Measurements from ENCODE around the gene UXT.

Gene UXT

DNA sequence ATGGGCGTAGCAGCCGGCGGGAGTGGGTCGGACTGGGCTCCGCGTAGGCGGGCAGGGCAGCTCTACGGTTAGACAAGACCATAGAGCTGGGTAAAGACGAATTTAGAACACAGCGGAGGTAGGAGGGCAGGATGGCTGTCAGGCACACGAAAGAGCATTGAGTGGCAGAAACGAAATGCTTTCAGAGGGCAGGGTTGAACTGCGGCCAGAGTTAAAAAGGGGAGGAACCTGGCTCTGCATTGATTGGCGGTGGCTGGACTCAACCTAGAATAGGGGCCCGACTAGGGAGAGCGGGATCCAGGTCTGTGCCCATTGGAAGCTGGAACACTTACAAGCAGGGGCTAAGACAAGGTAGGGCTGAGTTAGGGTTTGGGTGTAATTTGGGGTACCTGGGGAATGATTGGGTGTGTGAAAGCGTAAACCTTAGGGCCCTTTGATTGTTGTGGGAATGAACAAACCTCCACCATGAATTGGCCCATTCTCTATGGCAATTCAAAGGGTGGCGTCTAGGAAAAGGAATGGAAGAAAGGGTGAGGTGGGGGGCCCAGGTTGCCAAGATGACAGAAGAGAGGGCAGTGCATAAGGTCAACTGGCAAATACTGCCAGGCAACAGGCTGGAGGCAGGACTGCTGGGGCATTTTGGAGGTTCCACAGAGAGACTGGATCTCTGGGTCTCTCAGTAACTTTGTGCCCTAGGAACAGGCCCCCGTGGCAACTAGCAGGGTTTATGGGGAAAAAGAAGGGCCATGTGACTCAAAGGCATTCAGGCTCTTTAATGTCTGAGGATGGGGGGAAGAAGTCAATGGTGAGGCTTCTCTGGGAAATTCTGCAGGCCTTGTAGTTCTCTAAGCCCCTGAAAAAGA, 7.7 kb downstream of the UXT start:
- DNase-seq (ENCODE audit: extremely low spot score): no peak
- POLR2A ChIA-PET: interaction anchor here (0.7 to 1.2 kb wide), 3 partner anchors 81 to 178 kb away, joined by 3 to 5 read pairs (median 3); no protein-coding TSS in a partner anchor
- CTCF ChIA-PET: no interaction called here
- no peak for TF ChIP-seq LEF1 (IDR thresholded peaks at IDR 0.05; ENCODE audit: borderline replicate concordance)
- no peak for TF ChIP-seq SUZ12 (IDR thresholded peaks at IDR 0.05)
- no peak for TF ChIP-seq ELF4 (IDR thresholded peaks at IDR 0.05)
- TF ChIP-seq TARDBP (IDR thresholded peaks at IDR 0.05): no peak
- no peak for TF ChIP-seq FOXM1 (IDR thresholded peaks at IDR 0.05; ENCODE audit: borderline replicate concordance)
- no peak for TF ChIP-seq L3MBTL2 (conservative IDR thresholded peaks at IDR 0.05)
- no peak for TF ChIP-seq FOXA1 (IDR thresholded peaks at IDR 0.05)
- no peak for TF ChIP-seq CTBP1 (IDR thresholded peaks at IDR 0.05; ENCODE audit: borderline replicate concordance)
- TF ChIP-seq NFRKB (IDR thresholded peaks at IDR 0.05): no peak
- TF ChIP-seq ARNT (IDR thresholded peaks at IDR 0.05): no peak
- TF ChIP-seq ZNF384 (IDR thresholded peaks at IDR 0.05): no peak
- TF ChIP-seq BHLHE40 (IDR thresholded peaks at IDR 0.05; ENCODE audit: borderline replicate concordance): no peak

GRCh38 chrX:47650164-47651042, 8.6 kb downstream of the UXT start, which contains the start of gene ELK1:
TSS of gene ELK1 (minus strand) at chrX:47650563. CDS start at chrX:47641441, 9,122 bp downstream.
- peak; percentile 87 for DNase-seq (ENCODE audit: extremely low spot score)
- POLR2A ChIA-PET: interaction anchor here (0.7 to 1.2 kb wide), 3 partner anchors 82 to 179 kb away, joined by 3 to 5 read pairs (median 3); no protein-coding TSS in a partner anchor
- TF ChIP-seq PKNOX1 (IDR thresholded peaks at IDR 0.05) (peak; percentile 95), LEF1 (IDR thresholded peaks at IDR 0.05; ENCODE audit: borderline replicate concordance) (no peak), L3MBTL2 (conservative IDR thresholded peaks at IDR 0.05) (0 out of 2 replicates have a peak, but pooled peaks have one; percentile 35), FOXA1 (IDR thresholded peaks at IDR 0.05) (no peak)
- CTCF ChIA-PET: no interaction called here

GRCh38 chrX:47649781-47650163, 9.2 kb downstream of the UXT start:
- TF ChIP-seq L3MBTL2 (conservative IDR thresholded peaks at IDR 0.05) (no peak), ZNF384 (IDR thresholded peaks at IDR 0.05) (no peak), TARDBP (IDR thresholded peaks at IDR 0.05) (no peak), SP1 (IDR thresholded peaks at IDR 0.05) (no peak), ELF4 (IDR thresholded peaks at IDR 0.05) (no peak), HDGF (IDR thresholded peaks at IDR 0.05; ENCODE audit: borderline replicate concordance) (no peak), BHLHE40 (IDR thresholded peaks at IDR 0.05; ENCODE audit: borderline replicate concordance) (no peak), SUZ12 (IDR thresholded peaks at IDR 0.05) (no peak)
- CTCF ChIA-PET: no interaction called here
- DNase-seq (ENCODE audit: extremely low spot score): no peak
- POLR2A ChIA-PET: interaction anchor here (1.2 kb wide), 1 partner anchor 94 kb away, joined by 5 read pairs; no protein-coding TSS in a partner anchor

DNA sequence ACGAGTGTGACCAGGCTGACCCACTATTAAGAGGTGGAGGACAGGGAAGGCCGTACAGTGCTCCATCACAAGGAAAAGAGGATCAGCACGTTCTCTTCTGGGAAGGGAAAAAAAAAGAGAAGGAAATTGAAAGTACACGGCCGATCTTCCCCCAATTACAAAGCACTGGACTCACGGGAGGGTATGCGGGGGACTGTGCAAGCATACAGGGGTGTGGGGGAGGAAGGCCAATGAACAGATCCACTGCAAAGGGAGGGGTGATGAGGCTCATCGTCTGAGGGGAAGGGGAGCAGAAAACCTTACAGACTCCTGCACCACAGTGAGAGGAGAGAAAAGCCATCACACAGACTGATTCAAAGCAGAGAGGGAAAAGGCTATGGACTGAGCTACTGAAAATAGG, 9.7 kb downstream of the UXT start:
- CTCF ChIA-PET: no interaction called here

DNA sequence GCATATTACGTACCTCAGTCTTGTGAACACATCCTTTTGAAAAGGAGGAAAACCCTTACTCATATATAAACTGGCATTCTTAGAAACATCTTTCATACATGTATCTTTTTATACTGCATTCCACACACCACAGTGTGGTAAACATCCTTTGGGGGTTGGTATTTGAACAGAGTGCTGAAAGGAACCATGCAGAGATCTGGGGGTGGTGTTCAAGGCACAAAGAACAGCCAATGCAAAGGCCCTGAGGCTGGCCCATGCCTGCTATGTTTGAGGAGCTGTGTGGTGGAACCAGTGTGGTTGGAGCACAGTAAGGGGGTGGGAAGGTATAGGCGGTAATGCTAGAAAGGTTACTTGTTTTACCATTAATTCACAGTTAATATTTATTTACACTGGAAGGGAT, 10.6 kb downstream of the UXT start:
- CTCF ChIA-PET: no interaction called here

More for the DNA sequence above, 9.7 kb downstream of the UXT start:
- no peak for TF ChIP-seq LEF1 (IDR thresholded peaks at IDR 0.05; ENCODE audit: borderline replicate concordance)
- no peak for TF ChIP-seq CTBP1 (IDR thresholded peaks at IDR 0.05; ENCODE audit: borderline replicate concordance)
- TF ChIP-seq BHLHE40 (IDR thresholded peaks at IDR 0.05; ENCODE audit: borderline replicate concordance): no peak
- TF ChIP-seq SUZ12 (IDR thresholded peaks at IDR 0.05): no peak
- no peak for TF ChIP-seq HDGF (IDR thresholded peaks at IDR 0.05; ENCODE audit: borderline replicate concordance)
- TF ChIP-seq PKNOX1 (IDR thresholded peaks at IDR 0.05): no peak
- TF ChIP-seq ZNF384 (IDR thresholded peaks at IDR 0.05): no peak
- TF ChIP-seq FOXM1 (IDR thresholded peaks at IDR 0.05; ENCODE audit: borderline replicate concordance): no peak
- TF ChIP-seq ARNT (IDR thresholded peaks at IDR 0.05): no peak
- TF ChIP-seq FOXA1 (IDR thresholded peaks at IDR 0.05): no peak
- no peak for TF ChIP-seq SP1 (IDR thresholded peaks at IDR 0.05)
- TF ChIP-seq FOXK2 (IDR thresholded peaks at IDR 0.05): no peak
- TF ChIP-seq L3MBTL2 (conservative IDR thresholded peaks at IDR 0.05): no peak
- TF ChIP-seq NFRKB (IDR thresholded peaks at IDR 0.05): no peak
- no peak for TF ChIP-seq TARDBP (IDR thresholded peaks at IDR 0.05)
- no peak for TF ChIP-seq ELF4 (IDR thresholded peaks at IDR 0.05)
- no peak for DNase-seq (ENCODE audit: extremely low spot score)
- POLR2A ChIA-PET: interaction anchor here (1.1 kb wide), 1 partner anchor 21 kb away, joined by 4 read pairs; no protein-coding TSS in a partner anchor

More for the DNA sequence above, 10.6 kb downstream of the UXT start:
- no peak for TF ChIP-seq ARNT (IDR thresholded peaks at IDR 0.05)
- TF ChIP-seq FOXA1 (IDR thresholded peaks at IDR 0.05): no peak
- TF ChIP-seq L3MBTL2 (conservative IDR thresholded peaks at IDR 0.05): no peak
- no peak for TF ChIP-seq CTBP1 (IDR thresholded peaks at IDR 0.05; ENCODE audit: borderline replicate concordance)
- TF ChIP-seq TARDBP (IDR thresholded peaks at IDR 0.05): no peak
- TF ChIP-seq PKNOX1 (IDR thresholded peaks at IDR 0.05): no peak
- TF ChIP-seq BHLHE40 (IDR thresholded peaks at IDR 0.05; ENCODE audit: borderline replicate concordance): no peak
- no peak for TF ChIP-seq HDGF (IDR thresholded peaks at IDR 0.05; ENCODE audit: borderline replicate concordance)
- no peak for TF ChIP-seq SUZ12 (IDR thresholded peaks at IDR 0.05)
- TF ChIP-seq ZNF384 (IDR thresholded peaks at IDR 0.05): no peak
- TF ChIP-seq SP1 (IDR thresholded peaks at IDR 0.05): no peak
- TF ChIP-seq NFRKB (IDR thresholded peaks at IDR 0.05): no peak
- no peak for TF ChIP-seq LEF1 (IDR thresholded peaks at IDR 0.05; ENCODE audit: borderline replicate concordance)
- DNase-seq (ENCODE audit: extremely low spot score): no peak
- POLR2A ChIA-PET: interaction anchor here (1.1 kb wide), 1 partner anchor 20 kb away, joined by 4 read pairs; no protein-coding TSS in a partner anchor

Data from HEK293T (cell line).